Right renal pelvis (tissue), 4 donors: ENCODE data around the gene UNC45A. TPM values are rescaled to one million over a fixed set of nuclear protein-coding genes. Genes with fewer than 3 reads are reported as not detected.

Experiments
- DNase-seq, 4 donors: peaks; one replicate each; pipeline ENCODE4 v3.0.0-alpha.2; 2013; ENCODE audit warnings: low read depth in 4 of 4, low spot score in 3 of 4, missing footprints in 1 of 4
- polyA plus RNA-seq, 4 donors: library from polyadenylated mRNA; unstranded; fragments of 120-200 nt; gene quantifications; one replicate each; pipeline ENCODE4 v1.2.1, GENCODE V29; 2013; ENCODE audit not compliant: insufficient read length in 4 of 4

The UNC45A gene
- polyA plus RNA-seq, 4 donors = 61.5 to 73.7 (median 62.8) TPM

- DNase-seq = no peak
Observed at GRCh38 chr15:90994059-90994416, 59.0 kb downstream of the UNC45A start.

- DNase-seq = peak; percentile 91 to 94 (median 92)
Observed at GRCh38 chr15:90994417-90995311, 59.6 kb downstream of the UNC45A start, which contains the start of gene PRC1. Gene PRC1, minus strand, starts transcription at chr15:90994535. Its CDS starts 118 bp downstream, at chr15:90994417.

GRCh38 chr15:90998737-90999136, 63.7 kb downstream of the UNC45A start:
- DNase-seq = no peak

DNA sequence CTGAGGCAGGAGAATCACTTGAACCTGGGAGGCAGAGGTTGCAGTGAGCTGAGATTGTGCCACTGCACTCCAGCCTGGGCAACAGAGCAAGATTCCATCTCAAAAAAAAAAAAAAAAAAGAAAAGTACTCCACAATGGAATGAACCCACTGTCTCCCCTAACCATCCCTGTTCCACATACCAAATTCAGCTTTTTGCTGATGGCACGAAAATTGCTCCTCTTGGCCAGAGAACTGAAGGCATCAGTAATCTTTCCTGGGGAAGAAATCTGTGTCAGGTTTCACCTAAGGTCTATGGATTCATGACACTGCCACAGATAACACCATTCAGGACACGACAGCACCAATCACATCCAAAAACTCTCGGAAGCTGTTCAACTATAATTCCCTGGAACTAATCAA, 66.1 kb downstream of the UNC45A start:
- no peak for DNase-seq

Other genes with a start within 250 kb of the UNC45A start
- gene BLM, start 217.9 kb upstream of the UNC45A start, polyA plus RNA-seq = 10 to 100 TPM; 10.3 to 14.4 (median 12.3) TPM
- gene FURIN, start 66.7 kb upstream of the UNC45A start, polyA plus RNA-seq = 10 to 100 TPM; 47.2 to 58.7 (median 48.9) TPM
- 10 to 100 TPM in 3 of 4 donors, 1 to 10 TPM in 1; 9.3 to 15.9 (median 14.4) TPM for gene FES, start 50.8 kb upstream of the UNC45A start, polyA plus RNA-seq
- 10 to 100 TPM; 44.8 to 53.3 (median 50.0) TPM for gene MAN2A2, start 32.0 kb upstream of the UNC45A start, polyA plus RNA-seq
- 10 to 100 TPM; 15.3 to 21.7 (median 18.5) TPM for gene HDDC3, start 2.7 kb upstream of the UNC45A start, polyA plus RNA-seq
- gene RCCD1, start 19.6 kb downstream of the UNC45A start, polyA plus RNA-seq = 10 to 100 TPM; 15.2 to 18.9 (median 17.2) TPM
- 10 to 100 TPM; 66.6 to 75.2 (median 72.5) TPM for gene PRC1, start 59.2 kb downstream of the UNC45A start, polyA plus RNA-seq
- 10 to 100 TPM; 19.0 to 26.7 (median 22.2) TPM for gene VPS33B, start 87.3 kb downstream of the UNC45A start, polyA plus RNA-seq
- gene SV2B, start 165.0 kb downstream of the UNC45A start, polyA plus RNA-seq = 1 to 10 TPM in 1 of 4 donors, under 1 TPM in 3; 0.75 to 1.1 (median 0.83) TPM